Measurements from ENCODE around the gene SPINK8. TPM values are rescaled to one million over a fixed set of nuclear protein-coding genes. Genes with fewer than 3 reads are reported as not detected.

Gene SPINK8
- total and polyA plus RNA-seq, 2 of the 8 experiments (the other 6 are each of a cell fraction or from before 2014, with no cell fraction given) = 0.29 TPM; not detected in 1

GRCh38 chr3:48258530-48258929, 74.9 kb downstream of the SPINK8 start:
- POLR2A ChIA-PET (ENCODE audit: partially characterized antibody) = interaction anchor here (1.3 to 2.4 kb wide), 3 partner anchors 8 to 17 kb away, joined by 5 to 12 read pairs (median 11); partner anchors contain the start of gene ZNF589

More at GRCh38 chr3:48258530-48258929, 74.9 kb downstream of the SPINK8 start:
- no peak overlapping the region for H3K4me2 ChIP-seq (ENCODE audit: insufficient read depth in 1 of 2, low read depth in 2 of 2, low read length in 2 of 2)
- H2BK120ac ChIP-seq (replicated peaks; ENCODE audit: low read depth, low read length) = no peak overlapping the region
- 96% methylated on average over 1 of the region's 1 CpG; no CpG with 5 or more reads in 1 of the 2 experiments for WGBS, 2 experiments (ENCODE audit: extremely low coverage in 1 of 2, insufficient coverage in 1 of 2, insufficient read length in 1 of 2, insufficient replicate concordance in 2 of 2, low coverage in 1 of 2, low lambda C conversion rate in 2 of 2, missing lambda C conversion rate in 1 of 2)
- TF ChIP-seq RNF2 (IDR thresholded peaks at IDR 0.05; ENCODE audit: borderline replicate concordance, low read depth, low read length, missing control alignments, poor library complexity, severe bottlenecking) (no peak), TAF7 (optimal IDR thresholded peaks at IDR 0.05; ENCODE audit: borderline replicate concordance, low read depth, low read length) (no peak), RFX5 (IDR thresholded peaks at IDR 0.05; ENCODE audit: borderline replicate concordance, low read depth, low read length) (no peak), RBBP5 (IDR thresholded peaks at IDR 0.05; ENCODE audit: borderline replicate concordance, low read depth, low read length) (no peak), YY1 (IDR thresholded peaks at IDR 0.05; ENCODE audit: low read depth, low read length) (no peak), ASH2L (IDR thresholded peaks at IDR 0.05; ENCODE audit: low read length) (no peak), JUN (IDR thresholded peaks at IDR 0.05; ENCODE audit: low read depth, low read length) (no peak), BRCA1 (IDR thresholded peaks at IDR 0.05; ENCODE audit: low read depth, low read length) (no peak), MAFK (IDR thresholded peaks at IDR 0.05; ENCODE audit: low read depth, low read length) (no peak)
- CTCF ChIA-PET (ENCODE audit: partially characterized antibody) = interaction anchor here (1.0 to 2.5 kb wide), 3 partner anchors 12 to 64 kb away, joined by 3 to 10 read pairs (median 4); no protein-coding TSS in a partner anchor
- H3K14ac ChIP-seq (ENCODE audit: insufficient read length) = no peak overlapping the region
- no peak overlapping the region for H2BK12ac ChIP-seq (ENCODE audit: low read depth, low read length)
- H3K4ac ChIP-seq (replicated peaks; ENCODE audit: insufficient read length, low read depth, low read length) = no peak overlapping the region
- no peak overlapping the region for H3K56ac ChIP-seq (replicated peaks; ENCODE audit: insufficient read length, low read depth, low read length)
- no peak overlapping the region for H4K8ac ChIP-seq (ENCODE audit: extremely low read depth, insufficient read depth, low read length)
- H2BK20ac ChIP-seq (ENCODE audit: low read length) = no peak overlapping the region
- H3K36me3 ChIP-seq (ENCODE audit: control insufficient read depth in 2 of 4, insufficient read depth in 4 of 4, low read length in 3 of 4) = peaks cover 16 to 83% (median 44%) of the 10 kb centered on the region in 4 experiments
- H3K27me3 ChIP-seq (replicated peaks in 1 of 4; ENCODE audit: control insufficient read depth in 3 of 4, extremely low read depth in 1 of 4, insufficient read depth in 3 of 4, low read length in 3 of 4) = no peaks in the 10 kb centered on the region
- no peak overlapping the region for H4K91ac ChIP-seq (replicated peaks; ENCODE audit: insufficient read length, low read length)
- H3K23me2 ChIP-seq (ENCODE audit: low read depth, low read length) = no peaks in the 10 kb centered on the region
- H4K5ac ChIP-seq (ENCODE audit: insufficient read length, low read depth, low read length) = no peak overlapping the region
- no peaks in the 10 kb centered on the region for H3K4me1 ChIP-seq (replicated peaks in 1 of 4; ENCODE audit: control insufficient read depth in 3 of 4, insufficient read depth in 4 of 4, low read length in 3 of 4)
- H3K9me3 ChIP-seq (ENCODE audit: insufficient read depth in 2 of 2, low read depth in 1 of 2, low read length in 1 of 2) = no peaks in the 10 kb centered on the region; a peak in 1 of 4 replicates
- peaks cover 6 to 88% of the 10 kb centered on the region in 2 experiments for H3K79me2 ChIP-seq (ENCODE audit: control insufficient read depth in 1 of 2, insufficient read depth in 2 of 2, low read length in 2 of 2)
- H2AK5ac ChIP-seq (ENCODE audit: low read depth, low read length) = no peak overlapping the region
- H3K18ac ChIP-seq (ENCODE audit: extremely low read depth, low read length) = no peak overlapping the region
- no peak overlapping the region for H3K23ac ChIP-seq (ENCODE audit: insufficient read length)
- H3K4me3 ChIP-seq (ENCODE audit: extremely low read depth in 1 of 4, insufficient read depth in 2 of 4, low read depth in 3 of 4, low read length in 4 of 4) = no peak overlapping the region
- no peak overlapping the region for H3K9ac ChIP-seq (replicated peaks in 1 of 4; ENCODE audit: extremely low read depth in 1 of 4, low read depth in 3 of 4, low read length in 3 of 4)
- FAIRE-seq = no peak
- H4K20me1 ChIP-seq (replicated peaks in 1 of 2; ENCODE audit: control insufficient read depth in 1 of 2, insufficient read depth in 2 of 2, low read length in 2 of 2) = peaks cover 15 to 24% of the 10 kb centered on the region in 2 experiments
- no peak overlapping the region for H2BK5ac ChIP-seq (ENCODE audit: low read depth, low read length)
- H3K79me1 ChIP-seq (ENCODE audit: low read depth, low read length) = peaks cover 7% of the 10 kb centered on the region; the same call in 1 of the 2 replicates
- no peak for DNase-seq (ENCODE audit: low read depth in 1 of 2, low spot score in 2 of 2)
- no peak overlapping the region for H2BK15ac ChIP-seq (ENCODE audit: low read length)
- H2AFZ ChIP-seq (ENCODE audit: low read length) = no peak overlapping the region
- no peak overlapping the region for H3K27ac ChIP-seq (ENCODE audit: low read depth, low read length)
